Renal pelvis (tissue), 4 donors: Measurements from ENCODE around the gene GDF2. TPM values are rescaled to one million over a fixed set of nuclear protein-coding genes. Genes with fewer than 3 reads are reported as not detected.

Experiments
- DNase-seq: peaks from one replicate; pipeline ENCODE4 v3.0.0-alpha.2; 2013
- polyA plus RNA-seq, 3 donors: library from polyadenylated mRNA; unstranded; fragments of 120-200 nt; gene quantifications; one replicate each; pipeline ENCODE4 v1.2.1, GENCODE V29; 2013; ENCODE audit not compliant: insufficient read length in 3 of 3

Gene GDF2
- polyA plus RNA-seq, 3 donors = not detected

- DNase-seq = peak; percentile 12
Observed at GRCh38 chr10:47331954-47332353, 9.7 kb downstream of the GDF2 start.

GRCh38 chr10:47332371-47332770, 10.1 kb downstream of the GDF2 start:
- DNase-seq = no peak

- DNase-seq = no peak
Observed at GRCh38 chr10:47332946-47333345, 10.7 kb downstream of the GDF2 start.

- no peak for DNase-seq
Observed at GRCh38 chr10:47333532-47333931, 11.3 kb downstream of the GDF2 start.

- no peak for DNase-seq
Observed at GRCh38 chr10:47334466-47335295, 12.4 kb downstream of the GDF2 start.

GRCh38 chr10:47335906-47336305, 13.7 kb downstream of the GDF2 start:
- DNase-seq = no peak

GRCh38 chr10:47336387-47337134, 14.3 kb downstream of the GDF2 start:
- DNase-seq = no peak

GRCh38 chr10:47337310-47337709, 15.1 kb downstream of the GDF2 start:
- no peak for DNase-seq

GRCh38 chr10:47339186-47339735, 17.0 kb downstream of the GDF2 start:
- DNase-seq = no peak

- DNase-seq = no peak
Observed at GRCh38 chr10:47339759-47340607, 17.7 kb downstream of the GDF2 start.

GRCh38 chr10:47340608-47341170, 18.4 kb downstream of the GDF2 start:
- peak; percentile 30 for DNase-seq

- DNase-seq = no peak
Observed at GRCh38 chr10:47344996-47345870, 23.0 kb downstream of the GDF2 start.

- no peak for DNase-seq
Observed at GRCh38 chr10:47346581-47347302, 24.5 kb downstream of the GDF2 start.

- DNase-seq = no peak
Observed at GRCh38 chr10:47347303-47347675, 25.0 kb downstream of the GDF2 start.

- DNase-seq = no peak
Observed at GRCh38 chr10:47348138-47348651, 25.9 kb downstream of the GDF2 start, which contains the start of gene RBP3. TSS of gene RBP3 (plus strand) at chr10:47348363. CDS start at chr10:47348485, 122 bp downstream.

GRCh38 chr10:47348661-47349470, 26.6 kb downstream of the GDF2 start:
- no peak for DNase-seq

- DNase-seq = no peak
Observed at GRCh38 chr10:47349516-47349915, 27.3 kb downstream of the GDF2 start.

- DNase-seq = no peak
Observed at GRCh38 chr10:47349941-47350371, 27.7 kb downstream of the GDF2 start.
